22Rv1 (cell line): ENCODE measurements around the gene ADAMTS18.

Source experiments
- H3K27ac ChIP-seq: fragments of 450-650 bp; 2 replicates; pipeline ENCODE4 v1.5.1; 2017
- CTCF ChIP-seq: fragments of 450-650 bp; IDR thresholded peaks from 2 replicates; pipeline ENCODE4 v1.5.1; 2017; ENCODE audit warnings: mild to moderate bottlenecking
- ZFX ChIP-seq: fragments of 450-650 bp; IDR thresholded peaks from 2 replicates; pipeline ENCODE4 v1.6.1; 2017; ENCODE audit warnings: antibody characterized with exemption, borderline replicate concordance

The ADAMTS18 gene

GRCh38 chr16:77375396-77375795, 59.4 kb downstream of the ADAMTS18 start:
- no peak overlapping the region for H3K27ac ChIP-seq
- TF ChIP-seq ZFX = no peak
- no peak for TF ChIP-seq CTCF

- TF ChIP-seq CTCF = no peak
- TF ChIP-seq ZFX = no peak
- H3K27ac ChIP-seq = no peak overlapping the region
These were observed 60.5 kb downstream of the ADAMTS18 start for GRCh38 chr16:77374384-77374783.

- TF ChIP-seq CTCF (no peak), ZFX (no peak)
- no peak overlapping the region for H3K27ac ChIP-seq
These were observed 61.1 kb downstream of the ADAMTS18 start for GRCh38 chr16:77373726-77374125.

- TF ChIP-seq ZFX (no peak), CTCF (no peak)
- H3K27ac ChIP-seq = no peak overlapping the region
These were observed 70.1 kb downstream of the ADAMTS18 start for GRCh38 chr16:77364770-77365169.

- TF ChIP-seq CTCF (no peak), ZFX (no peak)
These were observed 75.8 kb downstream of the ADAMTS18 start for GRCh38 chr16:77359065-77359502.

GRCh38 chr16:77353587-77354263, 81.1 kb downstream of the ADAMTS18 start:
- H3K27ac ChIP-seq = no peak overlapping the region
- no peak for TF ChIP-seq CTCF
- no peak for TF ChIP-seq ZFX

More at GRCh38 chr16:77359065-77359502, 75.8 kb downstream of the ADAMTS18 start:
- H3K27ac ChIP-seq = no peak overlapping the region

- H3K27ac ChIP-seq = no peak overlapping the region
- TF ChIP-seq ZFX = no peak
- TF ChIP-seq CTCF = no peak
These were observed 90.5 kb downstream of the ADAMTS18 start for GRCh38 chr16:77344341-77344740.
